ENCODE measurements around the gene TRIM3. TPM values are rescaled to one million over a fixed set of nuclear protein-coding genes. Genes with fewer than 3 reads are reported as not detected.

TRIM3 gene
- total RNA-seq, 2 experiments from 2014 or later: 6.4 to 8.0 TPM

DNA sequence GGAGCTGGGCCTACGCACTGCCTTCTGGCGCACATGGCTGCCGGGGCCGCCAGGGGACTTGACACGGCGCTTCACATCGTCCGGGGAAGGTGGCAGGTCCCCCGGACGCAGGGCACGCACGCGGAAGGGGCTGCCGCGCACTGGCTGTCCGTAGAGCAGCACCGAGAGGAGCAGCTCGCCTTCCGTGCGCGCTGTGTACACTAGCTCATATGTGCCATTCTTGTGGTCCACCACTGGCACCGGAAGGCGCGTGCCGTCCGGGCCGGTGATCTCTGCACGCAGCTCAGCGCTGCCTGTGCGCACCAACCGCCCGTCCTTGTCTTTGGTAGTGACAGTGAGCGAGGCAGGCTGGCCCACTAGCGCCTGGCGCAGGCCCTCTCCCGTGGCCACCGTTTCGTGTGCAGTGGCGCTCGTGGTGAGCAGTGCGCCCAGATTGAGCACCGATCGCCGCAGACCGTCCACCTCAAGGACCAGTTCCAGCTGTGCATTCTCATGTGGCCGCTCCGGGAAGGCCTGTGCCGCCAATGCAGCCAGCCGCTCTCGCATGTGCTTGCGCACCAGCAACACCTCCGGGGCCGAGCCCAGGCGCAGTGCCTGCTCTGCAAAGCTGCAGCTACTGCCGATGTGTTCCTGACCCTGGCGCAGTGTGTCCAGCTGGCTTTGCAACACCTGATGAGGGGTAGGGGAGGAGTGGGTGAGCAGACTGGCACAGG, 17.2 kb downstream of the TRIM3 start:
- intact Hi-C loops (cut with micrococcal nuclease): no loop called here
- H3K9me3 Mint-ChIP-seq: no peaks in the 10 kb centered on the region
- no peak overlapping the region for H3K4me3 Mint-ChIP-seq
- DNase-seq: no peak
- H3K27ac Mint-ChIP-seq: no peak overlapping the region
- peaks cover 3% of the 10 kb centered on the region for H3K36me3 Mint-ChIP-seq
- ChIA-PET POLR2A (no interaction called here), CTCF (interaction anchor here (3.0 to 6.2 kb wide), 2 partner anchors 13 to 78 kb away, joined by 19 to 35 read pairs; no protein-coding TSS in a partner anchor)
- no peaks in the 10 kb centered on the region for H3K27me3 Mint-ChIP-seq
- H3K4me1 Mint-ChIP-seq (ENCODE audit: low read depth): no peaks in the 10 kb centered on the region

DNA sequence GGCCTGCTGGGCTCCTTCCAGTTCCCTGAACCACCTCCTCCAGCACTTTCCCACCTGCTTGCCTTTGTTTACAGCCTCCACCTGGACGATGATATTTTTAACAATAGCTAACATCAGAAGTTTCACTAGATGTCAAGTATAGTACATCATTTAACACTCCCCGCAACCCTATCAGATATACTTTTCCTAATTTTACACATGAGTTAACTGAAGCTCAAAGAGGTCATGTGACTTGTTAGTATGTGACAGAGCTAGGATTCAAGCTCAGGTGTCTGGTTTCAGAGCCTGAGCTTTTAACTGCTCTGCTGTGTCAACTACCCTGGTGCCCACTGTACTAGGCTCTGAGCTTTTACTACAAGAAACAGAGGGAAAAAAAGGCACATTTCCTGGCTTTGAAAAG, 18.7 kb downstream of the TRIM3 start:
- no peak overlapping the region for H3K4me3 Mint-ChIP-seq
- ChIA-PET CTCF (interaction anchor here (1.0 to 6.2 kb wide), 4 partner anchors 10 to 92 kb away, joined by 3 to 35 read pairs (median 13); no protein-coding TSS in a partner anchor), POLR2A (no interaction called here)
- no peak for DNase-seq
- H3K27ac Mint-ChIP-seq: no peak overlapping the region
- H3K4me1 Mint-ChIP-seq (ENCODE audit: low read depth): no peaks in the 10 kb centered on the region
- intact Hi-C loops (cut with micrococcal nuclease): no loop called here
- H3K27me3 Mint-ChIP-seq: no peaks in the 10 kb centered on the region
- H3K36me3 Mint-ChIP-seq: peaks cover 3% of the 10 kb centered on the region
- no peaks in the 10 kb centered on the region for H3K9me3 Mint-ChIP-seq

DNA sequence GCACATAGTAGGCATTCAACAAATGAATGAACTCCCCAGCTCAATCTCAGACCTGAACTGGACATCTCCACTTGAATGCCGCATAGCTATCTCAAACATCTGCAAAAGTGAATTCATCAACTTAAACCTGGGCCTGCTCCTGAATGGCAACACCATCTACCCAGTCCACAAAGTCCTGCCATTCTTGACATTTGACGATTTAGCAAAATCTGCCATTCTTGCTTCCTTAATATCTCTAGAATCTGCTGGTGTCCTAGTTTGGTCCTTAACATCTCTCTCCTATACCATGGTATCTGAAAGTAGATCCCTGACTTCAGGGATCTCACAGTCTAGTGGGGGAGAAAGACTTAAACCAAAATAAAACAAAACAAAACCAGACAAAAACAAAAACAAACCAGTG, 20.6 kb downstream of the TRIM3 start:
- POLR2A ChIA-PET: no interaction called here
- CTCF ChIA-PET: interaction anchor here (1.0 to 6.2 kb wide), 3 partner anchors 9 to 74 kb away, joined by 3 to 35 read pairs (median 13); no protein-coding TSS in a partner anchor
- Mint-ChIP-seq H3K4me3 (no peak overlapping the region), H3K27me3 (no peaks in the 10 kb centered on the region), H3K27ac (no peak overlapping the region), H3K4me1 (ENCODE audit: low read depth) (no peaks in the 10 kb centered on the region), H3K36me3 (peaks cover 3% of the 10 kb centered on the region), H3K9me3 (no peaks in the 10 kb centered on the region)
- intact Hi-C loops (cut with micrococcal nuclease): no loop called here
- DNase-seq: no peak

DNA sequence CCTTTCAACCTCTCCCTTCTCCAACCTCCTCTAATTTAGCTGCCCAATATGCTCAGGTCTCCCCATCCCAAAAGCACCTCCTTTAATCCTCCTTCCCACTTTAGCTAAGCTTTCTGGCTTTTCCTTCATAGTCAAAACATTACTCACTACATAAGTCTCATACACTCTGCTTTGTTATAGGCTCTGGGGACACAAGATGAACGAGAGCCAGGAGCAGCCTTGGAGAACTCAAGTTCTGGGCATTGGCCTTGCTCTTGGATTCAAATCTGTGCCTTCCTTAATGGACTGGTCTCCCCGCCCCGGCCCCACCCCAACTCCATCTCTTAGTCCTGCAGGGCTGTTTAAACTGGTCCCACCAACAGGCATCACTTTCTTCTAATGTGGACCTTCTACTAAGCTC, 21.5 kb downstream of the TRIM3 start:
- DNase-seq: no peak
- no peak overlapping the region for H3K4me3 Mint-ChIP-seq
- POLR2A ChIA-PET: no interaction called here
- no peaks in the 10 kb centered on the region for H3K9me3 Mint-ChIP-seq
- H3K36me3 Mint-ChIP-seq: peaks cover 3% of the 10 kb centered on the region
- H3K27me3 Mint-ChIP-seq: no peaks in the 10 kb centered on the region
- intact Hi-C loops (cut with micrococcal nuclease): no loop called here
- no peak overlapping the region for H3K27ac Mint-ChIP-seq
- H3K4me1 Mint-ChIP-seq (ENCODE audit: low read depth): no peaks in the 10 kb centered on the region
- CTCF ChIA-PET: interaction anchor here (2.7 to 6.2 kb wide), 2 partner anchors 8 to 73 kb away, joined by 13 to 35 read pairs; no protein-coding TSS in a partner anchor

DNA sequence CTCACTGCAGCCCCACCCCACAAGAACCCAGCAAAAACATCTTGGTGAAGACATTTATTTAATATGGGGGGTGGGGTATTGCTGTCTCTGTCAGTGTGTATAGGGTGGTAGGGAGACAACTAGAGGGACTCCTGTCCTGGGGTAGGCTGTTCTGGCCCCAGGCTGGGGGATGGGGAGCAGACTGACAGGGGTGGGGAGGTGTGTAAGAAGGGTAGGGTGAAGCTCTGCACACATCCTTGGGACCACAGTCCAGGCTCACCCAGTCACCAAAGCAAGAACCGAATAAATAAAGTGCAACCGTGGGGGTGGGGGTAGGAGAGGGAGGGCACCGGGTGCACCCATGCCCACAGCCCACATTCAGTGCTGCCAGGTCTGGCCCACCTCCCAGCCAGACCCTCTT, 25.2 kb downstream of the TRIM3 start:
- ChIA-PET POLR2A (no interaction called here), CTCF (interaction anchor here (1.3 to 11.5 kb wide), 2 partner anchors 68 to 86 kb away, joined by 4 to 661 read pairs; no protein-coding TSS in a partner anchor)
- H3K9me3 Mint-ChIP-seq: no peaks in the 10 kb centered on the region
- H3K27me3 Mint-ChIP-seq: no peaks in the 10 kb centered on the region
- H3K4me3 Mint-ChIP-seq: no peak overlapping the region
- no peak for DNase-seq
- H3K36me3 Mint-ChIP-seq: no peaks in the 10 kb centered on the region
- H3K27ac Mint-ChIP-seq: no peak overlapping the region
- intact Hi-C loops (cut with micrococcal nuclease): no loop called here
- no peaks in the 10 kb centered on the region for H3K4me1 Mint-ChIP-seq (ENCODE audit: low read depth)

DNA sequence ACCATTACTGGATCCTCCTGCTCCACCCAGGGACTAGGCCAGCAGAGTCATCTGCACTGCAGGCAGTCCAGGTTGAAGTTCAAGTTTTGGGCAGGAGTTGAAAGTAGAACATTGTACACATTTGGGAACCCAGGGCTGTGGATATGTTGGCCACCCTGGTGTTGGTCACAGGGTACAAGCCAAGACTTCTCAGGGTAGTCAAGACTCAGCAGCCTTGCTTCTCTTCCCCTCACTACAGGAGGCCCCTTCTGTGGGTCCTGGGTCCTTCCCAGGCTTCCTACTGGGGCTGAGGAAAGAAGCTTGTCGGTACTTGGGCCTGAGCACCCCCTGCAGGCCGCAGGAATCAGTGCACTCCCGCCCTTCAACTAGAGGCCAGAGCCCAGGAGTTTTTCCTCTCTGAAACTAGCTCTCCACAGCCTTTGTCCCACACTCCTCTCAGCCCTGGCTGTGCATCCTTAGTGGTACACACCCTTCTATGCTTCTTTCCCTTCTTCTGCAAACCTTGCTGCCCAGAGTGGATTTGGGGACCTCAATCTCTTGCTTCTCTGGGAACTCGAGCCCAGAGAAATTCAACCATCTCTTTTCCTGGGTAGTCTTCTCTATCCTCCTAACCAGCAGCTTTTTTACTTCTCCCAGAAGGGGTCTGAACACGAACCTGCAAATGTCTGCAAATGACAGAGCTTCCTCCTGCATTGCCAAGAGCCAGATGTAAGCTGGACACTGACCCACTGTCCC, 30.3 kb downstream of the TRIM3 start:
- Mint-ChIP-seq H3K4me3 (no peak overlapping the region), H3K36me3 (no peaks in the 10 kb centered on the region), H3K9me3 (no peaks in the 10 kb centered on the region), H3K27me3 (no peaks in the 10 kb centered on the region), H3K27ac (no peak overlapping the region), H3K4me1 (ENCODE audit: low read depth) (no peaks in the 10 kb centered on the region)
- intact Hi-C loops (cut with micrococcal nuclease): loop anchor here (1.0 to 2.0 kb wide), 5 partner anchors 24 to 64 kb away; partner anchors contain the start of gene APBB1
- POLR2A ChIA-PET: interaction anchor here (0.5 to 2.0 kb wide), 7 partner anchors 14 to 148 kb away, joined by 3 to 14 read pairs (median 3); partner anchors contain the start of gene SMPD1
- peak; percentile 66 for DNase-seq
- CTCF ChIA-PET: interaction anchor here (0.5 to 11.5 kb wide), 44 partner anchors 9 to 302 kb away, joined by 3 to 661 read pairs (median 5); partner anchors contain the start of genes APBB1, ARFIP2, MRPL17 and SMPD1

DNA sequence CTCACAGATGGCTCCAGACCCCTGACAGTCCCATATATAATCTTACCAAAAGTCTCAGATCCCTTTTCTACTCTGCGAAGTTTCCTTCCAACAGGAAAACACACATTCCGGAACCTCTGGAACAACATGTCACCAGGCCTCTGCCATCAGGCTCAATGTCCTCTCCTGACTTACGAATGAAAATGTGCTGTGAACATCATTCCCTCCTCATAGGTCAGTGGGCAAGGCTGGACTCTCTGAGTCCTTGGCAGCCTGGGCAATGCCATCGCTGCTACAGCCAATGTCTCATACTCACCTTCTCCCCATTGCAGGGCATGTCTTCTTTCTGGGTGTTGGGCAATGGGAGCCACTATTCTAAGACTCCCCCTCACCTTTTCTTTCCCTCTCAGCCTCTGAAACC, 31.3 kb downstream of the TRIM3 start:
- DNase-seq: no peak
- no peaks in the 10 kb centered on the region for H3K27me3 Mint-ChIP-seq
- no peaks in the 10 kb centered on the region for H3K36me3 Mint-ChIP-seq
- CTCF ChIA-PET: interaction anchor here (1.0 to 11.5 kb wide), 9 partner anchors 19 to 182 kb away, joined by 3 to 661 read pairs (median 6); partner anchors contain the start of genes APBB1 and TPP1
- H3K4me1 Mint-ChIP-seq (ENCODE audit: low read depth): no peaks in the 10 kb centered on the region
- intact Hi-C loops (cut with micrococcal nuclease): loop anchor here (2.0 kb wide), 2 partner anchors 54 to 62 kb away; no protein-coding TSS in a partner anchor
- H3K27ac Mint-ChIP-seq: no peak overlapping the region
- no peak overlapping the region for H3K4me3 Mint-ChIP-seq
- no peaks in the 10 kb centered on the region for H3K9me3 Mint-ChIP-seq
- POLR2A ChIA-PET: interaction anchor here (1.3 kb wide), 1 partner anchor 13 kb away, joined by 4 read pairs; no protein-coding TSS in a partner anchor

DNA sequence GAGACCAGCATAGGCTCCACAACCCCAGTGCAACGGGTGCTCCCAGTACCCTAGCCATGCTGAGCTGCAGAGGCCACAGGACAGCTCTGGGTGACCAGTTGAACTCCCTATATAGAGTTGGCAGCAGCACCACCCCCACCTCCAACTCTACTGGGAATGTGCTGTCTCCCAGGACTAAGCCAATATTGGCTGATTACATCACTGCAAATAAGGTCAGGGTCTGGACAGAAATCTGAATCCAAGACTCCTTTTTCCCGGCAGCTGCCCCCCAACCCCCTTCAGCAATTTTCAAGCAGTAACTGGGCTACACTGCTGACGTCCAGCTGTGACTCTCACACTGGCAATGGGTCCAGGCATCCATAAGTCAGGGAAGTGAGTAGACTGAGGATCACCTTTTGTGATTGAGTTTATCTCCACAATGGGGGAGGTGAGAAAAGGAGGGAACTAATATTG, 32.8 kb downstream of the TRIM3 start, which contains the start of gene HPX:
Gene HPX, minus strand, starts transcription at position 82 of the 453 bp plus-strand sequence. Its CDS starts 24 bp downstream, at position 58.
- H3K27ac Mint-ChIP-seq: no peak within 1 kb of the TSS
- no peaks in the 10 kb centered on the region for H3K4me1 Mint-ChIP-seq (ENCODE audit: low read depth)
- POLR2A ChIA-PET: interaction anchor here (1.5 kb wide), 1 partner anchor 62 kb away, joined by 4 read pairs; no protein-coding TSS in a partner anchor
- H3K27me3 Mint-ChIP-seq: no peaks in the 10 kb centered on the region
- intact Hi-C loops (cut with micrococcal nuclease): no loop called here
- no peaks in the 10 kb centered on the region for H3K9me3 Mint-ChIP-seq
- DNase-seq: no peak
- H3K4me3 Mint-ChIP-seq: no peak within 1 kb of the TSS
- H3K36me3 Mint-ChIP-seq: no peaks in the 10 kb centered on the region
- CTCF ChIA-PET: interaction anchor here (0.5 to 11.5 kb wide), 7 partner anchors 12 to 265 kb away, joined by 3 to 661 read pairs (median 3); no protein-coding TSS in a partner anchor

DNA sequence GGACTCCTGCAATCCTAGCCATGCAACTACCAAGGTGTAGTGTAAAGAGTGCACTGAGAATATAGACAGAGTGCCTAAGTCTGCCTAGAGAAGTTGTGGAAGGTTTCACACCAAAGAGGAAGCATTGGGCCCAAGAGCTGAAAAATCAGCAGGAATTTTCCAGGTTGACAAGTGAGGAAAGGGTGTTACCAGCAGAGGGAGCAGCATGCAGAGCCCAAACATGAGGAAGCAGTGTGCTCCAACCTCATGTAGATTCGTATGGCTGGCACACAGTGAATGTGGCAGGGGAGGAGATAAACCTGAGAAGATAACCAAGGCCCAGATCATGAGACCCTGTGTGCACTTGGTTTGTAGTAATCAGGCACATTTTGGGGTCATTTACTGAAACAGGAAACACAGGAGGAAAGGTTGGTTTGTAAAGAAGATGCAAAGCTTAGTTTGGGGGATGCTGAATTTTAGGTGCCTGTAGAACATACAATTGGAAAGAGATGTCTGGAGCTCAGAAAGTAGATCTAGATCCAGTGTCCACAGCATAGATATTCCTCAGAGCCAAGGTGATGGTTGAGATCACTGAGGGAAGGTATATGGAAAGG, 34.7 kb downstream of the TRIM3 start:
- CTCF ChIA-PET: interaction anchor here (0.6 to 5.0 kb wide), 23 partner anchors 8 to 331 kb away, joined by 3 to 59 read pairs (median 4); partner anchors contain the start of genes APBB1, ARFIP2, MRPL17 and TIMM10B
- Mint-ChIP-seq H3K4me3 (no peak overlapping the region), H3K4me1 (ENCODE audit: low read depth) (no peaks in the 10 kb centered on the region), H3K36me3 (no peaks in the 10 kb centered on the region), H3K27me3 (no peaks in the 10 kb centered on the region), H3K9me3 (no peaks in the 10 kb centered on the region), H3K27ac (no peak overlapping the region)
- intact Hi-C loops (cut with micrococcal nuclease): loop anchor here (1.0 to 5.0 kb wide), 2 partner anchors 33 to 60 kb away; partner anchors contain the start of gene TRIM3
- DNase-seq: peak; percentile 55
- POLR2A ChIA-PET: no interaction called here

DNA sequence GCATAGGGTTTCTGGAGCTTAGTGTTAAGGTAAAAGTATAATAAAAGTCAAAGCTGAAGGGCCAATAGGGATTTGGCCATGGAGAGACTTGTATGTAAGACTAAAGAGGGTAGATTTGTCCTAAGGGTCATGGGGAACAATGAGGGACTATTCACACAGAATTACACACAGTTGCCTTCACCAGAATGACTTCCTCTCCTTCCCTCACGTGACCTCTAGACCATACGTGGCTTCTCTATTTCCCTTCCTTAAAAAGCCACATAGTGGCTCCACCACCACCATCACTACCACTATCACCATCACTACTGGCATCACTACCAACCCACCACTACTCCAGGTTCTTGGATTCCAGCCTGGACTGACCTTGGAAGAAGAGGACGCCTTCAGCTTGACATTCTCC, 35.7 kb downstream of the TRIM3 start:
- POLR2A ChIA-PET: interaction anchor here (0.8 kb wide), 1 partner anchor 44 kb away, joined by 3 read pairs; the partner anchor contains the start of genes ARFIP2 and TIMM10B
- Mint-ChIP-seq H3K27ac (no peak overlapping the region), H3K36me3 (no peaks in the 10 kb centered on the region), H3K27me3 (no peaks in the 10 kb centered on the region), H3K9me3 (no peaks in the 10 kb centered on the region), H3K4me1 (ENCODE audit: low read depth) (no peaks in the 10 kb centered on the region), H3K4me3 (no peak overlapping the region)
- no peak for DNase-seq
- CTCF ChIA-PET: interaction anchor here (0.6 to 5.0 kb wide), 10 partner anchors 9 to 140 kb away, joined by 3 to 59 read pairs (median 8); partner anchors contain the start of gene TRIM3
- intact Hi-C loops (cut with micrococcal nuclease): loop anchor here (5.0 kb wide), 1 partner anchor 34 kb away; the partner anchor contains the start of gene TRIM3

DNA sequence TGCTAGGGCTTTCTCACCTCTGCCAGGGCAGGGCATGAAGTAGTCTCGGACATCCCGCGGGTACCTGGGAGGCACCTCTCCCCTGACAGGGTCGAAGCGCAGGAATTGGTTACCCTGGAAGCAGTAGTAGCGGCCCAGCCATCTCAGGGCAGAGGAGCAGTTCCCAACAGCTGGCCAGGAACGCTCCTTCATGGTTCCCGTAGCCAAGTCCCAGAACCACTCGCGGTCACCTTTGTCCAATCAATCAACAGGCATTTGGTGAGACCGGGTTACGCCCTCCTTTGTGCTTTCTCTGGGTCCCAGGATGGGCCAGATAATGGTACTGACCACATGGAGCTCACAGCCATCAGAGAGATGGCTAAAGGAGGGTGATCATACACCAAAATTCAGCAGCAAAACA, 36.3 kb downstream of the TRIM3 start:
- ChIA-PET CTCF (interaction anchor here (0.6 to 5.0 kb wide), 9 partner anchors 8 to 139 kb away, joined by 3 to 59 read pairs (median 11); no protein-coding TSS in a partner anchor), POLR2A (interaction anchor here (0.8 kb wide), 1 partner anchor 44 kb away, joined by 3 read pairs; the partner anchor contains the start of genes ARFIP2 and TIMM10B)
- Mint-ChIP-seq H3K36me3 (no peaks in the 10 kb centered on the region), H3K9me3 (no peaks in the 10 kb centered on the region), H3K4me1 (ENCODE audit: low read depth) (no peaks in the 10 kb centered on the region), H3K27me3 (no peaks in the 10 kb centered on the region), H3K27ac (no peak overlapping the region), H3K4me3 (no peak overlapping the region)
- intact Hi-C loops (cut with micrococcal nuclease): loop anchor here (5.0 kb wide), 1 partner anchor 35 kb away; the partner anchor contains the start of gene TRIM3
- DNase-seq: no peak

Data from activated CD4-positive, alpha-beta memory T cell treated with anti-CD3 and anti-CD28 coated beads for 36 hours (primary cell).